Esophagus muscularis mucosa (tissue), 4 donors: ENCODE results near the gene STAT4. TPM values are rescaled to one million over a fixed set of nuclear protein-coding genes. Genes with fewer than 3 reads are reported as not detected.

Source experiments
- DNase-seq: peaks from one replicate; pipeline ENCODE4 v3.0.0-alpha.2; 2017; ENCODE audit errors: extremely low spot score
- H3K27ac ChIP-seq, 4 donors: fragments of 200-600 bp; sonication (generic); replicated peaks in 1 of 4; 1 replicate in 3 of 4; 2 replicates in 1 of 4; pipeline ENCODE4 v1.5.1; 2016 to 2019; ENCODE audit warnings: mild to moderate bottlenecking in 1 of 4
- H3K27me3 ChIP-seq, 4 donors: fragments of 200-600 bp; sonication (generic); one replicate each; pipeline versions ENCODE4 v1.5.1 to v1.6.0; 2016 to 2019
- H3K36me3 ChIP-seq, 4 donors: fragments of 200-600 bp; sonication (generic); one replicate each; pipeline ENCODE4 v1.5.1; 2016 to 2019
- H3K4me1 ChIP-seq, 4 donors: fragments of 200-600 bp; sonication (generic); one replicate each; pipeline ENCODE4 v1.5.1; 2016 to 2019
- H3K4me3 ChIP-seq, 4 donors: fragments of 200-600 bp; sonication (generic); 1 replicate in 2 of 4; 2 replicates in 2 of 4; pipeline ENCODE4 v1.5.1; 2016 to 2019; ENCODE audit warnings: mild to moderate bottlenecking in 4 of 4, moderate library complexity in 1 of 4
- H3K9me3 ChIP-seq, 4 donors: fragments of 200-600 bp; sonication (generic); 1 replicate in 3 of 4; 2 replicates in 1 of 4; pipeline ENCODE4 v1.5.1; 2016 to 2019
- EP300 ChIP-seq: sonication (generic); formaldehyde crosslinking; IDR thresholded peaks from one replicate; pipeline ENCODE4 v1.6.1; 2017; ENCODE audit warnings: antibody characterized with exemption
- POLR2A ChIP-seq: fragments of 450-650 bp; IDR thresholded peaks from one replicate; pipeline ENCODE4 v1.6.1; 2017; ENCODE audit warnings: antibody characterized with exemption, moderate library complexity, mild to moderate bottlenecking, low read depth
- POLR2AphosphoS5 ChIP-seq, 2 donors: sonication (generic); formaldehyde crosslinking; IDR thresholded peaks; one replicate each; pipeline ENCODE4 v1.6.1; 2017; ENCODE audit warnings: antibody characterized with exemption in 2 of 2
- WGBS: methylation state at CpG from one replicate; pipeline ENCODE4 v1.1.5; 2018; 5-methylcytosine and 5-hydroxymethylcytosine counted together
- intact Hi-C: fragments of 100-400 bp; cut with DNase I; formaldehyde crosslinking; loops from one replicate; pipeline ENCODE4 v1.15.1; 2023
- total RNA-seq, 4 donors: library from RNA; depleted of rRNA; stranded (reverse); fragments of >200 nt; gene quantifications; one replicate each; pipeline versions ENCODE4 v1.1.0 to v1.2.1, GENCODE V29; 2016
- TF ChIP-seq, protein P1 (sequence below), 3 experiments: fragments of 200-600 bp in 2 of 3; fragments of 450-650 bp in 1 of 3; sonication (generic) in 2 of 3; IDR thresholded peaks; one replicate each; pipeline ENCODE4 v1.5.1; 2017 to 2019; ENCODE audit warnings: antibody characterized with exemption in 3 of 3, mild to moderate bottlenecking in 2 of 3, moderate library complexity in 1 of 3

The STAT4 gene
- total RNA-seq, 4 donors from 2014 or later, result 0.26 to 5.4 (median 2.4) TPM

DNA sequence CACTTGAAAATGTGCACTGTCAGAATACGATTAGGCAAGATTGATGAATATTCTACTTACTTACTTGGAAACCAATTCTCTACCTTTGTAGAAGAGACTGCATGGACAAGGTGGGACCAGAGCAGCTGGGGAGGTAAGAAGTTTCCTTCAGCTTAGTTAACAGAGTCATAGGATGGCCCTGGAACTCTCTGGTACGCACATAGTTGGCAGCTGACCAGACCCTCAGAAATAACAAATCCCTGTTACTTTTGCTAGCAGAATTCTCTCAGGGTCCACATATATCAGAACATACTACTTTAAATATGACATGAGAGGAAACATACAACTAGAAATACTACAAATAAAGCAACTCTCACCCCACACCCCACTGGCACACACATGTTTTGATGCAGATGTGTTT, 112.1 kb downstream of the STAT4 start:
- intact Hi-C loops, result no loop called here

DNA sequence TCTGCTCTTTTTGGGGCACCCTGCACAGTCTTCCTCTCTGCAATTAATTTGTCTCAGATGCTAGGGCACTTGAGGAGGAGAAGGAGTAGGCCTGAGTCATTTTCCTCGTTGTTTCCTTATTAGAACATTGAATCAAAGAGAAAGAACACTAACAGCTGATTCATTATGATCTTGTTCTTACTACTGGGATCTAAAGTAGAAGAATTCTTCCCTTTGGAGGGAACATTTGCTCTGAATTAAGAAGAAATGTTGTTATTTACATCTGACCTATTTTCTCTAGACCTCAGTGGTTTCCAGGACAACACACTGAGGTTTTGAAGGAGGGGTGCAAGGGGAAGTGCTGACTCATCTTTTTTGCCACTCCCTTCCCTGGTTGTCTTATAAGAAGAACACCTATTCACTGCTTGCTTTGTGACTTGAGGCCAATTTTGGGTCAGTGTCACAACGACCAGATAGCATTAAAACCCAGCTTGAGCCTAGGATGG, 112.5 kb downstream of the STAT4 start:
- H3K27ac ChIP-seq, result no peak overlapping the region
- no peak for DNase-seq
- WGBS, result 62% methylated on average over 2 of the region's 2 CpGs
- intact Hi-C loops, result no loop called here
- H3K9me3 ChIP-seq, result no peaks in the 10 kb centered on the region
- TF ChIP-seq, protein P1, sequence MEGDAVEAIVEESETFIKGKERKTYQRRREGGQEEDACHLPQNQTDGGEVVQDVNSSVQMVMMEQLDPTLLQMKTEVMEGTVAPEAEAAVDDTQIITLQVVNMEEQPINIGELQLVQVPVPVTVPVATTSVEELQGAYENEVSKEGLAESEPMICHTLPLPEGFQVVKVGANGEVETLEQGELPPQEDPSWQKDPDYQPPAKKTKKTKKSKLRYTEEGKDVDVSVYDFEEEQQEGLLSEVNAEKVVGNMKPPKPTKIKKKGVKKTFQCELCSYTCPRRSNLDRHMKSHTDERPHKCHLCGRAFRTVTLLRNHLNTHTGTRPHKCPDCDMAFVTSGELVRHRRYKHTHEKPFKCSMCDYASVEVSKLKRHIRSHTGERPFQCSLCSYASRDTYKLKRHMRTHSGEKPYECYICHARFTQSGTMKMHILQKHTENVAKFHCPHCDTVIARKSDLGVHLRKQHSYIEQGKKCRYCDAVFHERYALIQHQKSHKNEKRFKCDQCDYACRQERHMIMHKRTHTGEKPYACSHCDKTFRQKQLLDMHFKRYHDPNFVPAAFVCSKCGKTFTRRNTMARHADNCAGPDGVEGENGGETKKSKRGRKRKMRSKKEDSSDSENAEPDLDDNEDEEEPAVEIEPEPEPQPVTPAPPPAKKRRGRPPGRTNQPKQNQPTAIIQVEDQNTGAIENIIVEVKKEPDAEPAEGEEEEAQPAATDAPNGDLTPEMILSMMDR (IDR thresholded peaks at IDR 0.05), result no peak
- TF ChIP-seq POLR2AphosphoS5 (IDR thresholded peaks at IDR 0.05) (no peak), EP300 (no peak), POLR2A (no peak)
- H3K27me3 ChIP-seq, result no peaks in the 10 kb centered on the region
- no peaks in the 10 kb centered on the region for H3K4me1 ChIP-seq
- no peak overlapping the region for H3K4me3 ChIP-seq
- no peaks in the 10 kb centered on the region for H3K36me3 ChIP-seq

More for the DNA sequence above, 112.1 kb downstream of the STAT4 start:
- DNase-seq, result no peak
- Histone ChIP-seq H3K36me3 (no peaks in the 10 kb centered on the region), H3K4me3 (no peak overlapping the region), H3K4me1 (no peaks in the 10 kb centered on the region), H3K27ac (no peak overlapping the region), H3K9me3 (no peaks in the 10 kb centered on the region), H3K27me3 (no peaks in the 10 kb centered on the region)
- TF ChIP-seq POLR2AphosphoS5 (IDR thresholded peaks at IDR 0.05) (no peak), EP300 (no peak), POLR2A (no peak)
- TF ChIP-seq, protein P1 (IDR thresholded peaks at IDR 0.05), result no peak
- WGBS, result 94% methylated on average over 2 of the region's 2 CpGs

DNA sequence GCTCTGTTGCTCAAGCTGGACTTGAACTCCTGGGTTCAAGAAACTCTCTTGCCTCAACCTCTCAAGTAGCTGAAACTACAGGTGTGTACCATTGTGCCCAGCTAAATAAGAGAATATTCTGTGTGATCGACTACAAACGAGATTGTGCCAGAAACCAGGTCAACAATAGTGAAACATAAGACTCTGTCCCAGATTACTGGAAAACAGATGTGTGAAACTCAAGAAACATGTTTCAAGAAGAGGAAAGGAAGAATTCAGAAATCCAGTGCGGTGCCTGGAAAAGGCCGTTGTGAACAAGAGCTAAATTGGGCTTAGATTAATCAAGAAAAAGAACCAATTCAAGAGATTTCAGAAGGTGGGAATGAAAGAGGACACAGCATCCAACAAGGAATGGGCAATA, 113.4 kb downstream of the STAT4 start:
- Histone ChIP-seq H3K27me3 (no peaks in the 10 kb centered on the region), H3K4me3 (no peak overlapping the region), H3K36me3 (no peaks in the 10 kb centered on the region), H3K4me1 (no peaks in the 10 kb centered on the region), H3K27ac (no peak overlapping the region), H3K9me3 (no peaks in the 10 kb centered on the region)
- no peak for TF ChIP-seq EP300
- TF ChIP-seq, protein P1 (IDR thresholded peaks at IDR 0.05), result no peak
- no peak for TF ChIP-seq POLR2AphosphoS5 (IDR thresholded peaks at IDR 0.05)
- no peak for TF ChIP-seq POLR2A
- 94% methylated on average over 4 of the region's 4 CpGs for WGBS
- no peak for DNase-seq
- intact Hi-C loops, result no loop called here

DNA sequence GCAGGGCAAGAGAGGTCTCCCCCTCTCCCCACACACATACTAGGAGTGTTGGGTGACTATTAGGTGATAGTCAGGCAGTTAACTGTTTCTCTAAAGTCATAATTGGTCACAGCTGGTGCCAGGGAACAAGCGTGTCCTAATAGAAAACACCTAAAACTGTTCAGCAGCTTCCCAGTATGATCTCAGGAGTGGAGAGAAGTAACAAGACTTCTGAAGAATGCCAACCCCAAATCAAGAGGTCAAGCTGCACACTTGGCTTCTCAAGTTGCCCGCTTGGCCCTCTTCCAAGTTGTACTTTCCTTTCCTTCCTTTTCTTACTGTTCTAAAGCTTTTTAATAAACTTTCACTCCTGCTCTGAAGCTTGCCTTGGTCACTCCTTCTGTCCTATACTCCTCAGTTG, 114.4 kb downstream of the STAT4 start:
- Histone ChIP-seq H3K36me3 (no peaks in the 10 kb centered on the region), H3K9me3 (no peaks in the 10 kb centered on the region), H3K4me1 (no peaks in the 10 kb centered on the region), H3K27ac (no peak overlapping the region), H3K4me3 (no peak overlapping the region), H3K27me3 (no peaks in the 10 kb centered on the region)
- WGBS, result 89% methylated on average over 2 of the region's 2 CpGs
- DNase-seq, result no peak
- TF ChIP-seq, protein P1 (IDR thresholded peaks at IDR 0.05), result no peak
- TF ChIP-seq EP300 (no peak), POLR2A (no peak), POLR2AphosphoS5 (IDR thresholded peaks at IDR 0.05) (no peak)
- intact Hi-C loops, result no loop called here
